ENCODE measurements around the gene METTL4.
A peak's percentile ranks its signal among the peaks of the same experiment; 100 is the strongest.

Gene METTL4

GRCh38 chr18:2522112-2522511, 49.2 kb downstream of the METTL4 start:
- H3K27ac ChIP-seq (ENCODE audit: extremely low read depth, low read depth, low read length): no peak overlapping the region
- no peaks in the 10 kb centered on the region for H3K36me3 ChIP-seq (ENCODE audit: control insufficient read depth in 2 of 2, insufficient read depth in 1 of 2, low read length in 2 of 2)
- no peak overlapping the region for H3K4me3 ChIP-seq (ENCODE audit: low read depth, low read length)
- H3K9me3 ChIP-seq (ENCODE audit: control insufficient read depth, insufficient read depth, low read depth, low read length): no peaks in the 10 kb centered on the region
- H3K4me1 ChIP-seq (ENCODE audit: control insufficient read depth, insufficient read depth, low read length): 0 out of 2 replicates have a peak, but pooled peaks cover 2% of the 10 kb centered on the region
- ChIA-PET CTCF (no interaction called here), POLR2A (no interaction called here)
- no peak for TF ChIP-seq ZSCAN5A (tag by site-specific recombination; IDR thresholded peaks at IDR 0.05)
- peak; percentile 68 for TF ChIP-seq WT1 (tag by site-specific recombination; IDR thresholded peaks at IDR 0.05)
- no peak for TF ChIP-seq ZBTB49 (tag by site-specific recombination; IDR thresholded peaks at IDR 0.05; ENCODE audit: low read depth)
- TF ChIP-seq ZNF837 (tag by site-specific recombination; IDR thresholded peaks at IDR 0.05): no peak

GRCh38 chr18:2518473-2518872, 52.8 kb downstream of the METTL4 start:
- CTCF ChIA-PET: no interaction called here
- Histone ChIP-seq H3K9me3 (ENCODE audit: control insufficient read depth, insufficient read depth, low read depth, low read length) (no peaks in the 10 kb centered on the region), H3K4me3 (ENCODE audit: low read depth, low read length) (no peak overlapping the region), H3K4me1 (ENCODE audit: control insufficient read depth, insufficient read depth, low read length) (peaks cover 5% of the 10 kb centered on the region; the same call in 1 of the 2 replicates), H3K27ac (ENCODE audit: extremely low read depth, low read depth, low read length) (no peak overlapping the region), H3K36me3 (ENCODE audit: control insufficient read depth in 2 of 2, insufficient read depth in 1 of 2, low read length in 2 of 2) (no peaks in the 10 kb centered on the region)
- POLR2A ChIA-PET: no interaction called here
- TF ChIP-seq ZNF18 (tag by site-specific recombination; IDR thresholded peaks at IDR 0.05): no peak
- TF ChIP-seq ZNF610 (tag by site-specific recombination; IDR thresholded peaks at IDR 0.05; ENCODE audit: borderline replicate concordance): no peak
- no peak for TF ChIP-seq PBX3 (CRISPR knock-in tag; IDR thresholded peaks at IDR 0.05)
- TF ChIP-seq ZNF280D (tag by site-specific recombination; IDR thresholded peaks at IDR 0.05): no peak
- no peak for TF ChIP-seq ZNF704 (tag by site-specific recombination; IDR thresholded peaks at IDR 0.05)
- TF ChIP-seq ZFP69B (tag by site-specific recombination; IDR thresholded peaks at IDR 0.05): no peak
- TF ChIP-seq ZNF670 (tag by site-specific recombination; IDR thresholded peaks at IDR 0.05; ENCODE audit: low read depth): no peak
- no peak for TF ChIP-seq HOXD13 (CRISPR knock-in tag; IDR thresholded peaks at IDR 0.05; ENCODE audit: borderline replicate concordance)
- TF ChIP-seq ZNF266 (tag by site-specific recombination; IDR thresholded peaks at IDR 0.05; ENCODE audit: low read depth): no peak

Data from HEK293 (cell line).